Measurements from ENCODE around the gene PACSIN1.
A peak's percentile ranks its signal among the peaks of the same experiment; 100 is the strongest.

The PACSIN1 gene

GRCh38 chr6:34465531-34466241 is at the start of gene PACSIN1:
Gene PACSIN1, plus strand, starts transcription at chr6:34466076. Its CDS starts 60,230 bp downstream, at chr6:34526306.
- DNase-seq (ENCODE audit: low spot score): peak; percentile 62

- DNase-seq (ENCODE audit: low spot score): no peak
Observed at GRCh38 chr6:34416877-34417371, 49.0 kb upstream of the PACSIN1 start.

- DNase-seq (ENCODE audit: low spot score): no peak
Observed at GRCh38 chr6:34418367-34418766, 47.5 kb upstream of the PACSIN1 start.

- DNase-seq (ENCODE audit: low spot score): no peak
Observed at GRCh38 chr6:34423254-34423653, 42.6 kb upstream of the PACSIN1 start.

- DNase-seq (ENCODE audit: low spot score): no peak
Observed at GRCh38 chr6:34424200-34425131, 41.4 kb upstream of the PACSIN1 start.

- no peak for DNase-seq (ENCODE audit: low spot score)
Observed at GRCh38 chr6:34425132-34425497, 40.8 kb upstream of the PACSIN1 start.

- peak; percentile 99 for DNase-seq (ENCODE audit: low spot score)
Observed at GRCh38 chr6:34425498-34426410, 40.1 kb upstream of the PACSIN1 start, which contains the start of gene RPS10. Gene RPS10, minus strand, starts transcription at chr6:34426069. Its CDS starts 848 bp downstream, at chr6:34425221.

GRCh38 chr6:34435916-34436315 is 30.0 kb upstream of the PACSIN1 start:
- DNase-seq (ENCODE audit: low spot score): no peak

GRCh38 chr6:34436803-34437643 is 28.9 kb upstream of the PACSIN1 start:
- no peak for DNase-seq (ENCODE audit: low spot score)

- DNase-seq (ENCODE audit: low spot score): no peak
Observed at GRCh38 chr6:34437644-34437970, 28.3 kb upstream of the PACSIN1 start.

GRCh38 chr6:34438705-34439104 is 27.2 kb upstream of the PACSIN1 start:
- no peak for DNase-seq (ENCODE audit: low spot score)

- DNase-seq (ENCODE audit: low spot score): no peak
Observed at GRCh38 chr6:34439442-34439841, 26.4 kb upstream of the PACSIN1 start.

- no peak for DNase-seq (ENCODE audit: low spot score)
Observed at GRCh38 chr6:34441526-34441925, 24.4 kb upstream of the PACSIN1 start.

- DNase-seq (ENCODE audit: low spot score): no peak
Observed at GRCh38 chr6:34445313-34445860, 20.5 kb upstream of the PACSIN1 start.

GRCh38 chr6:34447386-34447785 is 18.5 kb upstream of the PACSIN1 start:
- no peak for DNase-seq (ENCODE audit: low spot score)

- DNase-seq (ENCODE audit: low spot score): peak; percentile 24
Observed at GRCh38 chr6:34447910-34448309, 18.0 kb upstream of the PACSIN1 start.

- DNase-seq (ENCODE audit: low spot score): no peak
Observed at GRCh38 chr6:34451192-34451591, 14.7 kb upstream of the PACSIN1 start.

GRCh38 chr6:34455831-34456230 is 10.0 kb upstream of the PACSIN1 start:
- DNase-seq (ENCODE audit: low spot score): no peak

GRCh38 chr6:34457382-34457741 is 8.5 kb upstream of the PACSIN1 start:
- no peak for DNase-seq (ENCODE audit: low spot score)

Measured in germinal center (tissue), 1 donor.